ENCODE measurements around the gene RBM23. TPM values are rescaled to one million over a fixed set of nuclear protein-coding genes. Genes with fewer than 3 reads are reported as not detected.

RBM23 gene
- total RNA-seq, 4 donors from 2014 or later, result 71.2 to 202 (median 105) TPM

GRCh38 chr14:22875748-22876319 is 43.1 kb downstream of the RBM23 start:
- intact Hi-C loops (cut with DNase I; ENCODE audit: low total_unique reads), result no loop called here
- TF ChIP-seq, protein P1, sequence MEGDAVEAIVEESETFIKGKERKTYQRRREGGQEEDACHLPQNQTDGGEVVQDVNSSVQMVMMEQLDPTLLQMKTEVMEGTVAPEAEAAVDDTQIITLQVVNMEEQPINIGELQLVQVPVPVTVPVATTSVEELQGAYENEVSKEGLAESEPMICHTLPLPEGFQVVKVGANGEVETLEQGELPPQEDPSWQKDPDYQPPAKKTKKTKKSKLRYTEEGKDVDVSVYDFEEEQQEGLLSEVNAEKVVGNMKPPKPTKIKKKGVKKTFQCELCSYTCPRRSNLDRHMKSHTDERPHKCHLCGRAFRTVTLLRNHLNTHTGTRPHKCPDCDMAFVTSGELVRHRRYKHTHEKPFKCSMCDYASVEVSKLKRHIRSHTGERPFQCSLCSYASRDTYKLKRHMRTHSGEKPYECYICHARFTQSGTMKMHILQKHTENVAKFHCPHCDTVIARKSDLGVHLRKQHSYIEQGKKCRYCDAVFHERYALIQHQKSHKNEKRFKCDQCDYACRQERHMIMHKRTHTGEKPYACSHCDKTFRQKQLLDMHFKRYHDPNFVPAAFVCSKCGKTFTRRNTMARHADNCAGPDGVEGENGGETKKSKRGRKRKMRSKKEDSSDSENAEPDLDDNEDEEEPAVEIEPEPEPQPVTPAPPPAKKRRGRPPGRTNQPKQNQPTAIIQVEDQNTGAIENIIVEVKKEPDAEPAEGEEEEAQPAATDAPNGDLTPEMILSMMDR (IDR thresholded peaks at IDR 0.05), result no peak
- TF ChIP-seq POLR2A (IDR thresholded peaks at IDR 0.05), result no peak
- no peak overlapping the region for H3K4me3 ChIP-seq (ENCODE audit: low read depth, poor library complexity, severe bottlenecking)
- no peak for DNase-seq (ENCODE audit: low spot score in 2 of 2)
- 95% methylated on average over 14 to 20 of the region's 20 CpGs for WGBS, 2 donors

DNA sequence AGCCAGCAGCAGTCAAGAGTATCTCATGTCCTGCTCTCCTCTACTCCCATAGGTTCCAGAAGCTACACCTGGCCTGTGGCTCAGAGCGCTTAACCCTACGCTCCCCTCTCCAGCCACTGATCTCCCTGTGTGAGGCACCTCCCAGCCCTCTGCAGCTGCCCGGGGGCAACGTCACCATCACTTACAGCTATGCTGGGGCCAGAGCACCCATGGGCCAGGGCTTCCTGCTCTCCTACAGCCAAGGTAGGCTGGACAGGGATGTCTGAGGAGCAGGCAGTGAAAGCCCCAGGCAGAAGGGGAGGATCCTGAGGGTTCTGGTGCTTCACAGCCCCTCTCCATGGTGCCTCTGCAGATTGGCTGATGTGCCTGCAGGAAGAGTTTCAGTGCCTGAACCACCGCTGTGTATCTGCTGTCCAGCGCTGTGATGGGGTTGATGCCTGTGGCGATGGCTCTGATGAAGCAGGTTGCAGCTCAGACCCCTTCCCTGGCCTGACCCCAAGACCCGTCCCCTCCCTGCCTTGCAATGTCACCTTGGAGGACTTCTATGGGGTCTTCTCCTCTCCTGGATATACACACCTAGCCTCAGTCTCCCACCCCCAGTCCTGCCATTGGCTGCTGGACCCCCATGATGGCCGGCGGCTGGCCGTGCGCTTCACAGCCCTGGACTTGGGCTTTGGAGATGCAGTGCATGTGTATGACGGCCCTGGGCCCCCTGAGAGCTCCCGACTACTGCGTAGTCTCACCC is 43.8 kb downstream of the RBM23 start:
- no peak for DNase-seq (ENCODE audit: low spot score in 2 of 2)
- no peak for TF ChIP-seq POLR2A (IDR thresholded peaks at IDR 0.05)
- TF ChIP-seq, protein P1 (IDR thresholded peaks at IDR 0.05), result no peak
- 94 to 96% methylated on average over 15 of the region's 15 CpGs for WGBS, 2 donors
- intact Hi-C loops (cut with DNase I; ENCODE audit: low total_unique reads), result no loop called here
- no peak overlapping the region for H3K4me3 ChIP-seq (ENCODE audit: low read depth, poor library complexity, severe bottlenecking)

DNA sequence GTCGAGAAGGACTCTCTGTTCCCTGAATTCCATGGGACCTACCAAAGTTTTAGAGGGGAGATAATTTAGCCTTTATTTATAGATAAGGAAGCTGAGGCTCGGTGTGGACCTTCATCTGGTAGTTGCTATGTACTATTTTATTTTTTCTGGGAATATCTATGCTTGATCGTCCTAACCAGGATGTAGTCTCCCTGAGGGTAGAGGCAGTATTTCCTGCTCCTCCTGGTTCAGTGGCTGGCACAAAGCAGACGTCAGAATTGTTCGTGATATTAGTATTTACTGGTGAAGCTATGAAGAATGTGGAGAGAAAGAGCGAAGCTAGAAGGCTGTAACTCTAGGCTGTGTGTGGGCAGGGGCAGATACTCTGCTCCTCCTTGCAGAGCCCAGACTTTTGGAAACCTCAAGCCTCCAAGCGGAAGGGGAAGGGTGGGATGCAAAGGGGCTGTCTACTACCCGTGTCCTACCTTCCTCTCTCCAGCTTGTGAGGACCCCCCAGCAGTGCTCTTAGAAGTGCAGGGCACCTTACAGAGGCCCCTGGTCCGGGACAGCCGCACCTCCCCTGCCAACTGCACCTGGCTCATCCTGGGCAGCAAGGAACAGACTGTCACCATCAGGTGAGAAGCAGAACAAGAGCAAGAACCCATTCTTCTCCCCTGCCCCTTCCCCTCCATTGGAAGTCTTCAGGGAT is 46.0 kb downstream of the RBM23 start:
- TF ChIP-seq, protein P1 (IDR thresholded peaks at IDR 0.05), result no peak
- TF ChIP-seq POLR2A (IDR thresholded peaks at IDR 0.05), result no peak
- WGBS, 2 donors, result 30 to 42% methylated on average over 10 of the region's 10 CpGs
- H3K4me3 ChIP-seq (ENCODE audit: low read depth, poor library complexity, severe bottlenecking), result no peak overlapping the region
- intact Hi-C loops (cut with DNase I; ENCODE audit: low total_unique reads), result no loop called here
- no peak for DNase-seq (ENCODE audit: low spot score in 2 of 2)

DNA sequence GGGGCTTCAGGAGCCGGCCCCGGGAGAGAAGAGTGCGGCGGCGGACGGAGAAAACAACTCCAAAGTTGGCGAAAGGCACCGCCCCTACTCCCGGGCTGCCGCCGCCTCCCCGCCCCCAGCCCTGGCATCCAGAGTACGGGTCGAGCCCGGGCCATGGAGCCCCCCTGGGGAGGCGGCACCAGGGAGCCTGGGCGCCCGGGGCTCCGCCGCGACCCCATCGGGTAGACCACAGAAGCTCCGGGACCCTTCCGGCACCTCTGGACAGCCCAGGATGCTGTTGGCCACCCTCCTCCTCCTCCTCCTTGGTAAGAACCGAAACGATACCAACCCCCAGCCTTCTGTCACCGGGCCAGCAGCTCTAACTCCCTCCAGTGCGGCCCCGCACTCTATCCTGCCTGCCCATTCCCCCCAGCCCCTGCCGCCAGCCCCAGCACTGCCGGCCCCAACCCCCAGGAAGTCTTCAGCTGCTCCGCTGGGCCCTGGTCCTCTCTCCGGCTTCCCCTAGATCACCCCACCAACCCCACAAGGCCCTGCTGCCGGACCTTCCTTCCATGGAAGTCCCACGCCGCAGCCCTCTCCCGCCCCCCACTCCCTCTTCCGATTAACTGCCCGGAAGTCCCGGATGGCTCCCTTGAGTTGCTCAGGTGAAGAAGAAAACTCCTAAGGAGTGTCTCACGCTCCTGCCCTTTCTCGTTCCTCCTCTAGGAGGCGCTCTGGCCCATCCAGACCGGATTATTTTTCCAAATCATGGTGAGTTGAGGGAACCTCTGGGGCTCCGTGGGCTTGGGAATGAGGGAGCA is 46.7 kb downstream of the RBM23 start:
- intact Hi-C loops (cut with DNase I; ENCODE audit: low total_unique reads), result no loop called here
- 0% methylated on average over 25 to 39 of the region's 45 CpGs for WGBS, 2 donors
- peak; percentile 87 to 97 for DNase-seq (ENCODE audit: low spot score in 2 of 2)
- peak overlapping the region; percentile 89 for H3K4me3 ChIP-seq (ENCODE audit: low read depth, poor library complexity, severe bottlenecking)
- TF ChIP-seq POLR2A (IDR thresholded peaks at IDR 0.05), result no peak
- TF ChIP-seq, protein P1 (IDR thresholded peaks at IDR 0.05), result peak in 1 of 3 donors; percentile 81

GRCh38 chr14:22871224-22872032 is 47.5 kb downstream of the RBM23 start, which contains the start of gene LRP10:
LRP10 (plus strand) TSS chr14:22871740; CDS start chr14:22872304, 564 bp downstream.
- TF ChIP-seq POLR2A (IDR thresholded peaks at IDR 0.05), result no peak
- 0% methylated on average over 38 to 50 of the region's 50 CpGs for WGBS, 2 donors
- intact Hi-C loops (cut with DNase I; ENCODE audit: low total_unique reads), result no loop called here
- DNase-seq (ENCODE audit: low spot score in 2 of 2), result peak; percentile 94 to 99
- H3K4me3 ChIP-seq (ENCODE audit: low read depth, poor library complexity, severe bottlenecking), result peak within 1 kb of the TSS; percentile 89
